Measurements from ENCODE around the gene ADGRL3.
"Not testable (repeated sequence)": the region's sequence is repeated elsewhere in the genome, so short reads cannot be mapped to it uniquely, and the experiment has no call there.

The ADGRL3 gene

GRCh38 chr4:61207156-61207555 is 7.0 kb downstream of the ADGRL3 start:
- DNase-seq = not testable (repeated sequence)

GRCh38 chr4:61210186-61210939 is 10.2 kb downstream of the ADGRL3 start:
- DNase-seq = no peak

GRCh38 chr4:61211781-61212180 is 11.7 kb downstream of the ADGRL3 start:
- DNase-seq = no peak

GRCh38 chr4:61212788-61213187 is 12.7 kb downstream of the ADGRL3 start:
- no peak for DNase-seq

GRCh38 chr4:61214680-61215079 is 14.6 kb downstream of the ADGRL3 start:
- DNase-seq = no peak

GRCh38 chr4:61217222-61217621 is 17.1 kb downstream of the ADGRL3 start:
- DNase-seq = no peak

- DNase-seq = no peak
Measured at GRCh38 chr4:61220556-61220955, 20.4 kb downstream of the ADGRL3 start.

- DNase-seq = no peak
Measured at GRCh38 chr4:61223385-61223784, 23.3 kb downstream of the ADGRL3 start.

- DNase-seq = no peak
Measured at GRCh38 chr4:61224573-61224972, 24.4 kb downstream of the ADGRL3 start.

GRCh38 chr4:61225656-61226055 is 25.5 kb downstream of the ADGRL3 start:
- DNase-seq = no peak

- DNase-seq = no peak
Measured at GRCh38 chr4:61231421-61231820, 31.3 kb downstream of the ADGRL3 start.

- DNase-seq = no peak
Measured at GRCh38 chr4:61239250-61239649, 39.1 kb downstream of the ADGRL3 start.

- DNase-seq = no peak
Measured at GRCh38 chr4:61243962-61244361, 43.8 kb downstream of the ADGRL3 start.

- no peak for DNase-seq
Measured at GRCh38 chr4:61245069-61245714, 45.1 kb downstream of the ADGRL3 start.

- DNase-seq = no peak
Measured at GRCh38 chr4:61246034-61246433, 45.9 kb downstream of the ADGRL3 start.

GRCh38 chr4:61248705-61249104 is 48.6 kb downstream of the ADGRL3 start:
- no peak for DNase-seq

- no peak for DNase-seq
Measured at GRCh38 chr4:61251129-61251528, 51.0 kb downstream of the ADGRL3 start.

- DNase-seq = no peak
Measured at GRCh38 chr4:61254406-61254805, 54.3 kb downstream of the ADGRL3 start.

GRCh38 chr4:61273233-61273632 is 73.1 kb downstream of the ADGRL3 start:
- DNase-seq = peak; percentile 26

GRCh38 chr4:61274286-61274685 is 74.2 kb downstream of the ADGRL3 start:
- no peak for DNase-seq

- no peak for DNase-seq
Measured at GRCh38 chr4:61275241-61275640, 75.1 kb downstream of the ADGRL3 start.

GRCh38 chr4:61276029-61276428 is 75.9 kb downstream of the ADGRL3 start:
- no peak for DNase-seq

GRCh38 chr4:61277785-61278760 is 77.9 kb downstream of the ADGRL3 start:
- DNase-seq = no peak
